T-helper 1 cell treated with Interleukin-12 subunit alpha and Interleukin-12 subunit beta and Interleukin-4 antibody, amounts not matched to agents 30 μg/mL and 1 μg/mL, for 36 hours (primary cell): ENCODE data around the gene IGSF21.
"Not testable (repeated sequence)": the region's sequence is repeated elsewhere in the genome, so short reads cannot be mapped to it uniquely, and the experiment has no call there.

Source experiments
- H3K27ac Mint-ChIP-seq: one replicate; pipeline ENCODE4 v1.8.0; 2021; ENCODE audit warnings: mild to moderate bottlenecking, mixed read lengths
- H3K27me3 Mint-ChIP-seq: one replicate; pipeline ENCODE4 v1.8.0; 2021; ENCODE audit warnings: low read depth, mixed read lengths
- H3K36me3 Mint-ChIP-seq: one replicate; pipeline ENCODE4 v1.8.0; 2021; ENCODE audit warnings: low read depth, mixed read lengths
- H3K4me1 Mint-ChIP-seq: one replicate; pipeline ENCODE4 v1.8.0; 2021; ENCODE audit warnings: low read depth, mixed read lengths
- H3K4me3 Mint-ChIP-seq: one replicate; pipeline ENCODE4 v1.8.0; 2021; ENCODE audit warnings: mild to moderate bottlenecking, moderate library complexity, mixed read lengths
- H3K9me3 Mint-ChIP-seq: one replicate; pipeline ENCODE4 v1.8.0; 2021; ENCODE audit warnings: mixed read lengths

IGSF21 gene

DNA sequence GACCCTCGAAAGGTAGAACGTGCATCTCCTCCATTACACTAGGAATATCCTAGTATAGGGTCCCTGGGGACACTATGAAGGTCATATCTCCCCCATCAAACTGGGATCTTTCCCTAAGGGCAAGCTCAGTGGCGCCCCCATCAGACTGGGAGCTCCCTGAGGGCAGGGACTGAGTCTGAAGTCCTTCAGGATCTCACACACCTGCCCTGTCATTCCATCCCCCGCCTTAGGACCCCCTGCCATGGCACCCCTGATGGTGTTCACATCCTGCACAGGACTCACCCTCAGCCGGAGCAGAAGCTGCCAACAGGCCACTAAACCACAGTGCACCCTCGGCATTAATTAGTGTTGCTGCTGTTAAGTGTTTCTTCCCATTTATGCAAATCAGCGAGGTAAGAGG is 50.4 kb downstream of the IGSF21 start:
- H3K27me3 Mint-ChIP-seq: no peaks in the 10 kb centered on the region
- H3K9me3 Mint-ChIP-seq: no peaks in the 10 kb centered on the region
- no peak overlapping the region for H3K4me3 Mint-ChIP-seq
- H3K4me1 Mint-ChIP-seq: no peaks in the 10 kb centered on the region
- no peaks in the 10 kb centered on the region for H3K36me3 Mint-ChIP-seq
- H3K27ac Mint-ChIP-seq: no peak overlapping the region

DNA sequence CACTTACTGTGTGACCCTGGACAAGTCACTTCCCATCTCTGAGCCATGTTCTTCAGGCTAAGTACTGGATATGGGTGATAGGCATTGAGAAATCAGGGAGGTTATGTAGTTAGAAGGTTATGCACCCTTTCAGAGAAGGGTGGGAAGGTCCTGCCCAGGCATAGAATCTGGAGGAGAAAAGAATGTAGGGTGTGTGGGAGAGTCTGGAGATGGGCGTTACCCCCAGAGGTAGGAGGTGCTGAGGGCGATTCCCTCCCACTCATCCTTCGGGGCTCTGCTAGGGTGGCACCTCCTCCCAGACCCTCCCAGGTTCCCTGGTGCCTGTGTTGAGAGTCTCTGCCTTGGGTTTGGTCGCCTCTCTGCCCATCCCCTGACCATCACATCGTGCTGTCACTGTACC is 51.1 kb downstream of the IGSF21 start:
- Mint-ChIP-seq H3K36me3 (no peaks in the 10 kb centered on the region), H3K9me3 (no peaks in the 10 kb centered on the region), H3K4me3 (no peak overlapping the region), H3K27ac (no peak overlapping the region), H3K27me3 (no peaks in the 10 kb centered on the region), H3K4me1 (no peaks in the 10 kb centered on the region)

DNA sequence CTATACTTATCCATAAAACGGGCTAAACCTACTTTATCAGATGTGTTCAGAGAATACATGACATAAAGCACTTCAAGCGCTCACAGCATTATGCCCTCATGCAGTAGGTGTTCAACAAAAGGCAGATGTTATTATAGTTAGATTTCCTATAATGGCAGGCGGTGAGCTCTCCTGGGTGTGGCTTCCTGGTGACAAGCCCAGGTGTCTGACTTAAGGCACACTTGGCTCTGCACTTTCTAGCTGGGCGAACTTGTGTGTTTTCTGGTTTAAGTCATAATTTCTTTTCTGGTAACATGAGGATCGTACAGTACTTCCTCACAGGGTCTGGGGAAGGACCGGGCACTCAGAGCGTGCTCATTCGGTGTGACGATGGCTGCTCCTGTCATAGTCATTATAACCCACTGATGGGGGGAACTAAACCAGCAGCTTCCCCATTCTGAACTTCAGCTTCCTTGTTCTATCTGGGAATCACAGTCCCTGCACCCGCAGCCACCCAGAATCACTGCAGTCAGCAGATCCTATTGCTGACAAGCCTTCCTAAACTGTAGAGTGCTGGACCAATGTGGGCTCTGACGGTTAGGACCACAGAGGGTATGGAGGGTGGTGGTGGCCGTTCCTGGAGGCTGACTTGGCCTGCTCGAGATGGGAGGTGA is 52.8 kb downstream of the IGSF21 start:
- H3K4me3 Mint-ChIP-seq: no peak overlapping the region
- no peaks in the 10 kb centered on the region for H3K4me1 Mint-ChIP-seq
- no peaks in the 10 kb centered on the region for H3K27me3 Mint-ChIP-seq
- no peak overlapping the region for H3K27ac Mint-ChIP-seq
- H3K9me3 Mint-ChIP-seq: no peaks in the 10 kb centered on the region
- H3K36me3 Mint-ChIP-seq: no peaks in the 10 kb centered on the region

DNA sequence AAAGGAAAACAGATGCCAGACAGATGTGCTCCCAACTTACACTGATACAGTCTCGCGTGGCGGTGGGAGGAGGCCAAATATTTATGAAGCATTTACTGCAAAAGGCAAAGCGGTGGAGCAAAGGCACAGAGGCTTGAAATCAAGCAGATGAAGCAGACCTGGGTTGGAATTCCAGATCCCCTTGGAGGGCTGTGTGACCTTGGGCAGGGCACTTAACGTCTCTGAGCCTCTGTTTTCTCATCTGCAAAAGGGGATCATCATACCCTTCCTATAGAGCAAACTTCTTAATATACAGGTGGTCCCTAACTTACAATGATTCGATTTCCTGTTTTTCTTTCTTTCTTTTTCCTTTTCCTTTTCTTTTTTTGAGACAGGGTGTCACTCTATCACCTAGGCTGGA is 54.1 kb downstream of the IGSF21 start:
- Mint-ChIP-seq H3K36me3 (no peaks in the 10 kb centered on the region), H3K4me3 (no peak overlapping the region), H3K27ac (no peak overlapping the region), H3K9me3 (no peaks in the 10 kb centered on the region), H3K4me1 (no peaks in the 10 kb centered on the region), H3K27me3 (no peaks in the 10 kb centered on the region)

DNA sequence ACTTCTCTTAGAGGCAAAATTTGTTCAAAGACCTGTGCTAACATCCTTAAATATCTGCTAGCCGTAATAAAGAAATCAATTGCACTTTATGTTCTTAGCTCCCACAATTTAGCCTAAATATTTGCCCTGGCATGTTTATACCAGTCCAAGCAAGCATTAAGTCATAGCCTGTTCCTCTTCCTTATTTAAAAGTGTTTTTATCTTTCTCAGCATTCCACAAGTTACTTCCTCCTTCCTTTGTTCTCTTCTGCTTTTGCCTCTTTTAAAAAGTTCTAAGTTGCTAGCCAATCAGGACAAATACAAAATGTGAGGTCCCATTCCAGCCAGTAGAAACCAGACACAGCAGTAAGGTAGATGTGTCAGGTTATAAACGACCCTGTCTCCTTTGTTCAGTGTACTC is 58.0 kb downstream of the IGSF21 start:
- not testable (repeated sequence) for H3K27me3 Mint-ChIP-seq, H3K4me3 Mint-ChIP-seq, H3K4me1 Mint-ChIP-seq, H3K36me3 Mint-ChIP-seq, H3K9me3 Mint-ChIP-seq, H3K27ac Mint-ChIP-seq

DNA sequence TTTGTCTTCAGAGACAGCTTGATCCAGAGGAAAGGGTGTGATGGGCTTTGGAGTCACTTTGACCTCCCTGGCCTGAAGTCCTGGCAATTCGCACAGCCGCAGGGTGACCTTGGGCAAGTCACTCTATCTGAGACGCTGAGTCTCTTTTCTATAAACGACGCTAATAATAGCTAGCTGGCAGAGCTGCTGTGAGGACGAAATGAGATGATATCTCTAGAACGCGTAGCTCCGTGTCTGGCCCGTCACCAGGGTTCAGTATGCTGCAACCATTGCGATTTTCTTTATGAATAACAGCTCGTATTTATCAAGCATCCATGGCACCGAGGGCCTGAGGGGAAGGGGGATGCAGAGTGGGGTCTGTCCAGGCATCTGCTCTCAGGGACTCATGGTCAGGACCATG is 58.7 kb downstream of the IGSF21 start:
- no peak overlapping the region for H3K27ac Mint-ChIP-seq
- no peaks in the 10 kb centered on the region for H3K36me3 Mint-ChIP-seq
- H3K4me1 Mint-ChIP-seq: no peaks in the 10 kb centered on the region
- H3K4me3 Mint-ChIP-seq: no peak overlapping the region
- H3K27me3 Mint-ChIP-seq: no peaks in the 10 kb centered on the region
- no peaks in the 10 kb centered on the region for H3K9me3 Mint-ChIP-seq

DNA sequence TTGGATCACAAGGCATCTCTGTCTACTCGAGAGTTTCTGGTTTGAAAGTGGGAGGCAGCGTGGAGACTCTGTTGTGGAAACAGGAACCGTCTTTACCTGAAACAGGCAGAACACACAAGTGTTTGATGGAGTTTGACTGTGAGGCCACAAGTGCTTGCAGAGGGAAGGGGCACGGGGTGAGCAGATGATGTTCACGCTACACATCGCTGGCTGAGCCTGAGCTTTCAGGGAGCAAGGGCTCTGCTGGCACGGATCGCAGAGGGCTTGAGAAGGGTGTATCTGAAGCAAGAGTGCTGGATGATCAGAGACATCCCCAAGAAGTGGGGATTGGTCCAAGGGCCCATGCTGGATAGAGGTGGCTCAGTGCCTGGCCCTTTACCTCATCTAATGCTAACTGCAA is 59.3 kb downstream of the IGSF21 start:
- H3K27me3 Mint-ChIP-seq: no peaks in the 10 kb centered on the region
- no peak overlapping the region for H3K27ac Mint-ChIP-seq
- no peak overlapping the region for H3K4me3 Mint-ChIP-seq
- no peaks in the 10 kb centered on the region for H3K9me3 Mint-ChIP-seq
- H3K36me3 Mint-ChIP-seq: no peaks in the 10 kb centered on the region
- no peaks in the 10 kb centered on the region for H3K4me1 Mint-ChIP-seq

DNA sequence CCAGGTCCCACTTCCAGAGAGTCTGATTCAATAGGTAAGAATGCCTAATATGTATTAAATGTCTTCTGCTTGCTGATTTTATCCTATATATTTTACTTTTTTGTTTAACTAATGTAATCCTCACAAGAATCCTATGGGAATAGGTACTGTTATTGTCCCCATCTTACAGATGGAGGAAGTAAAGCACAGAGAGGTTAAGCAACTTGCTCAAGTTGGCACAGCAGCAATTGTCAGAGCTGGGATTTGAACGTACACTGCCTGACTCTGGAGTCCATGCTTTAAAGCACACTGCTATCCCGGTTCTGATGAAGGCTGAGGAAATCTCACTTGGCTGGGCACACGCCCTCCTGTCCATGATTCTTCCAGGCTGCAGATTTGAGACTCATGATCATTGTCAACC is 62.8 kb downstream of the IGSF21 start:
- Mint-ChIP-seq H3K9me3 (no peaks in the 10 kb centered on the region), H3K36me3 (no peaks in the 10 kb centered on the region), H3K27ac (no peak overlapping the region), H3K27me3 (no peaks in the 10 kb centered on the region), H3K4me1 (no peaks in the 10 kb centered on the region), H3K4me3 (no peak overlapping the region)

DNA sequence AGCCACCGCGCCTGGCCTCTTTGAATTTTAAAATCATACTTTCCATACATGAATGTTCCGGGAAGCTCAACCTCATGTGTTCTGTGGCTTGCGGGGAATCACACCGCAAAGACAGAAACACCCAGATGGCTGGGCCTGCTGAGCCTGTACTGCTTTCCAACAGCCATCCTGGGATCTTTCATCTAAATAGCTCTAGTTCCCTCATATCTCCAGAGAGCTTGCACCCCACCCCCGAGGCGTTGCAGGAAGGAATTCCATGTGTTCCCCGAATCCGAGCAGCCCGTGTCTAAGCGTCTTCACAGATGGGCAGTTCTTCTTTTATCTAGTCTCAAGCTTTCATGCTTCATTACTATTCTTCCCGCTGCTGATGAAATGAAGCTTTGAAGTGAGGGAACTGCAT is 66.4 kb downstream of the IGSF21 start:
- H3K4me1 Mint-ChIP-seq: no peaks in the 10 kb centered on the region
- no peaks in the 10 kb centered on the region for H3K36me3 Mint-ChIP-seq
- no peak overlapping the region for H3K4me3 Mint-ChIP-seq
- H3K27ac Mint-ChIP-seq: no peak overlapping the region
- H3K9me3 Mint-ChIP-seq: no peaks in the 10 kb centered on the region
- H3K27me3 Mint-ChIP-seq: peaks cover 9% of the 10 kb centered on the region

DNA sequence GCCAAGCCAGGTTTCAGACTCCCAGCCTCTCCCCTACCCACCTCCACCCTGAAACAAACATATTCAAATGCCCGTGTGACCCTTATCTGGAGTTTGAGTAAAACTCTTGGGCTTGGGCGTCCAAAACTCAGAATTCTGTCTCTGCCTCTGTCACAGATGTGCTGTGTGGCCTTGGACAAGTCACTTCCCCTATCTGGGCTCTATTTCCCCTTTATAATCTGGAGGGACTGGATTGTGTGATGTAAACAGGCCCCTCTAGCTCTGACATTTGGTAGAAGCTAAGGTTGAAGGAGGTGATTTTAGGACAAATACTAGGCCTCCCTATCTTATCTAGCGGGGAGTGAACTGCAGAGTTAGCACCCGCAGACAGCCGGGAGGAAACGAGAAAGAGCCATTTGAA is 67.5 kb downstream of the IGSF21 start:
- Mint-ChIP-seq H3K36me3 (no peaks in the 10 kb centered on the region), H3K27me3 (peaks cover 9% of the 10 kb centered on the region), H3K4me1 (no peaks in the 10 kb centered on the region), H3K27ac (no peak overlapping the region), H3K9me3 (no peaks in the 10 kb centered on the region), H3K4me3 (no peak overlapping the region)

DNA sequence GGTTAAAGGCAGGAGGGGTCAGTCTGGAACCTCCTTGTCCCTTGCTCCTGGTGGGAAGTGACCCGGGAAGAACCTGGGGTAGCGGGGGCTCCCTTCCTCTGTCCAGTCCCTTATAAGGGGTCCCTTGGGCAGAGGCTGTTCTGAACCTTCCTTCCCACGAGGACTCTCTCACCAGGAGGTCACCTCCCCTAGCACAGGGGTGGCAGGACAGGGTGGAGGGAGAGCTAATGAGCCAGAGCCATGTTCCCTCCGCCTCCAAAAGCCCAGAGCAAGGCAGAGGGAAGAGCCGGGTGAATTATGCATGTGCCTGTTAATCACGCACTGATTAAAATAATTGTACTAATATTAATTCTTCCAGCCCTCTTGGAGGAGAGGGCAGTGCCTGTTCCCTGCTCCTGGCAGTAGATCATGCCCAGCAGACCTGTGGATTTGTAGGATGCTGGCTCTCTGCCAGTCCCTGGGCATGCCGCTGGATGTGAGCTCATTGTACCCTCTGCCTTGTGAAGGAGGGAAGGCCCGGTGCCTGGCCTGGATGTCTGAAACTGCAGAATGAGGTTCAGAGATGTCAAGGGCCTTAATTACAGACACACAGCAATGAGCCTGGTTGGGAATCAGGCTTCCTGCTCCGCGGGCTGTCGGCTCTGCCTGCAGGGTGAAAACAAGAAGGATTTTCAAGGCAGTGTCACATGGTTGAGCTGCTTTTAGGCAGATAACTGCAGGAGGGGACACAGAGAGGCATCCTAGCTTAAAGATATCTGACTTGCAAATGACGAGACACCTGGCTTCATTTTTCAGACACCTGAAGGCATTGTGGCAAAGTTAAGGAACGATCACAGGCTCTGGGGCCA is 68.2 kb downstream of the IGSF21 start:
- Mint-ChIP-seq H3K27me3 (peaks cover 9% of the 10 kb centered on the region), H3K4me1 (no peaks in the 10 kb centered on the region)

DNA sequence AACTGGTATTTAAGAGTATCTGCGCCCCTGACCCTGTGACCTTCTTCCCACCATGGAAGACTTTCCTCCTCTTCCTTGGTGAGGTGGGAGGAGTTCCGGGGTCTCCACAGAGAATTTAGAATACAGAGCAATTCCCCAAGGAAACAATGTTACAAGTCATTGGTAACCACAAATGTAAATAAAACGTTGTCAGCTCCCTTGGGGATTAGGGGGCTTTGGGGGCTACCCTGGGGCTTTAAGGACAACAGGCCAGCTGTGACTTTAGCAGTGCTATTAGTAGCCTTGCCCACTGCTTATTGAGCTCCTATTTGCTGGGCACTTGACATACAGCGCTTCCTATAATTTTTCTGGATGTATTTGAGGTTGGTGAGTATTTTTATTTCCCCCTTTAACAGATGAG is 69.0 kb downstream of the IGSF21 start:
- Mint-ChIP-seq H3K4me3 (no peak overlapping the region), H3K27ac (no peak overlapping the region), H3K36me3 (no peaks in the 10 kb centered on the region), H3K4me1 (no peaks in the 10 kb centered on the region), H3K27me3 (peaks cover 9% of the 10 kb centered on the region), H3K9me3 (no peaks in the 10 kb centered on the region)

More for the DNA sequence above, 68.2 kb downstream of the IGSF21 start:
- Mint-ChIP-seq H3K4me3 (no peak overlapping the region), H3K9me3 (no peaks in the 10 kb centered on the region), H3K27ac (no peak overlapping the region), H3K36me3 (no peaks in the 10 kb centered on the region)

DNA sequence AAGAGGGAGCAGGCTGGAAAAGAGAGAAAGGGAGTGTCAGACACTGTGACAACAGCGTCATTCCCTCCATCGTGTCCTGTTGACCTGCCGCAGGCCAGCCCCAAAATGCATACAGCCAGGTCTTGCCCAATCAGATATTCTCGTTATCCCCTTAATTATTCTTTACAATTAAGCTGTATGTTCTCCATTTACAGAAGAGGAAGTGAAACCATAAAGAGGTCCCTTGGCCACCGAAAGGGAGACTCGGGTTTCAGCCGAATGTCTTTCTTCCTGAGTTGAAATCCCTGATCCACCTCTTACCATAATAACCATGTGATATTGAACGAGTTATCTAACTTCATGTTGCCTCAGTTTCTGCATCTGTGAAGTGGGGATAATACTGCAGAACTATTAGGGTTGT is 70.5 kb downstream of the IGSF21 start:
- H3K27me3 Mint-ChIP-seq: peaks cover 9% of the 10 kb centered on the region
- H3K9me3 Mint-ChIP-seq: no peaks in the 10 kb centered on the region
- H3K27ac Mint-ChIP-seq: no peak overlapping the region
- no peaks in the 10 kb centered on the region for H3K36me3 Mint-ChIP-seq
- no peak overlapping the region for H3K4me3 Mint-ChIP-seq
- no peaks in the 10 kb centered on the region for H3K4me1 Mint-ChIP-seq

DNA sequence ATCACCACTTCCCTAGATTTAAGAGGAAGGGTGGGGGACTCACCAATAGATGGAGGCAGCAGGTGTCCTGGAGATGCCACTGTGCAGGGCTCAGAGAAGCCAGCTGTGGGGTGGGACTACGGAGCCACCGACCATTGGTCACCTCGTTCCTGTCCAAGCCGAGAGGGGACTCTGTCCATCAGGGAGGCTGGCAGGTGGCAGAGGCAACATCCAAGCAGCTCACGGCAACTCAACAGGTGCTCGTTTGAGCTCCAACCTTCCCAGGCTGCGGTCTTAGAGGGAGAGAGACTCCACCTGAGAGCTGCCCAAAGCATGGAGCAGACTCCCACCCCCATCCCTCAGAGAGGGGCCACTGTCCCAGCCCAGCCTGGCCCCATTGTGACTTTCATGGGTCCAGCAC is 71.4 kb downstream of the IGSF21 start:
- no peak overlapping the region for H3K4me3 Mint-ChIP-seq
- no peaks in the 10 kb centered on the region for H3K36me3 Mint-ChIP-seq
- peaks cover 9% of the 10 kb centered on the region for H3K27me3 Mint-ChIP-seq
- H3K4me1 Mint-ChIP-seq: no peaks in the 10 kb centered on the region
- H3K9me3 Mint-ChIP-seq: no peaks in the 10 kb centered on the region
- H3K27ac Mint-ChIP-seq: no peak overlapping the region

DNA sequence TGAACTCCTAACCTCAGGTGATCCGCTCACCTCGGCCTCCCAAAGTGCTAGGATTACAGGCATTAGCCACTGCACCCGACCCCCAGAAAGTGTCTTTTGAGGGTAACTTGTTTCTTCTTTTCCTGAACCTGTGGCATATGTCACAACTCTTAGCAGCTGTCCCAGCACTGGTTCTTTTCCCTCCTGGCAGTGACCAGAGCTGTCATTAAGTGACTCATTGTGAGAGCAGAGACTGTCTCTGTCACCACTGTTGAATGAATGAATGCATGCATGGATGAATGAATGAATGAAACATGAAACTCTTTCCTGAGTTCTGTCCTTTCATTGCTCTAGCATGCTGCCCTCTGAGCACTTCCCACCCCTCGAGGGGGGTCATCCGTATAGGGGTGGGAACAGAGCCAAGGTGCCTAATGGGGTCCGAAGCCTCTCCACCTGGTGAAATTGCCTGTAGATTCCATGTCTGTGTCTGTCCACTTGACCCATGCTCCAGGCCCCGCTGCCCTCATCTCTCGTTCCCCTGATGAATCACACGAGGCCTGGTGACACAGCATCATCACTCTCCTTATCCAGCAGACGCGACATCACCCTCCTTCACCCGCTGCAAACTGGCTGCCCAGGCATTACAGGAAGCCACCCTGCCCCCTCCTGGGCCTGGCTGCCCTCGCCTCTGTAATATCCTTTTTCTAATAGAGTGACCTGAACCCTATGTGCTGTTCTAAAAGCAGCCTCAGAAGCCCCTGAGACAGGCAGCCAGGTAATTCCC is 75.0 kb downstream of the IGSF21 start:
- Mint-ChIP-seq H3K27me3 (peaks cover 3% of the 10 kb centered on the region), H3K36me3 (no peaks in the 10 kb centered on the region), H3K27ac (no peak overlapping the region), H3K9me3 (no peaks in the 10 kb centered on the region), H3K4me3 (no peak overlapping the region), H3K4me1 (no peaks in the 10 kb centered on the region)
